Muscle of arm (tissue), 12 donors: ENCODE data around the gene FHOD3. TPM values are rescaled to one million over a fixed set of nuclear protein-coding genes. Genes with fewer than 3 reads are reported as not detected.
A peak's percentile ranks its signal among the peaks of the same experiment; 100 is the strongest.

ENCODE experiments used
- DNase-seq: peaks from one replicate; pipeline ENCODE4 v3.0.0-alpha.2; 2013
- polyA plus RNA-seq, 12 donors: library from polyadenylated mRNA; unstranded; fragments of 120-200 nt; gene quantifications; one replicate each; pipeline ENCODE4 v1.2.1, GENCODE V29; 2013; ENCODE audit not compliant: insufficient read length in 12 of 12

FHOD3 gene
- polyA plus RNA-seq, 12 donors = 25.5 to 44.0 (median 34.7) TPM; not detected in 1

- DNase-seq = no peak
Observed at GRCh38 chr18:36380173-36380827, 82.8 kb downstream of the FHOD3 start.

GRCh38 chr18:36381075-36381474, 83.6 kb downstream of the FHOD3 start:
- no peak for DNase-seq

GRCh38 chr18:36382854-36383253, 85.3 kb downstream of the FHOD3 start:
- no peak for DNase-seq

DNA sequence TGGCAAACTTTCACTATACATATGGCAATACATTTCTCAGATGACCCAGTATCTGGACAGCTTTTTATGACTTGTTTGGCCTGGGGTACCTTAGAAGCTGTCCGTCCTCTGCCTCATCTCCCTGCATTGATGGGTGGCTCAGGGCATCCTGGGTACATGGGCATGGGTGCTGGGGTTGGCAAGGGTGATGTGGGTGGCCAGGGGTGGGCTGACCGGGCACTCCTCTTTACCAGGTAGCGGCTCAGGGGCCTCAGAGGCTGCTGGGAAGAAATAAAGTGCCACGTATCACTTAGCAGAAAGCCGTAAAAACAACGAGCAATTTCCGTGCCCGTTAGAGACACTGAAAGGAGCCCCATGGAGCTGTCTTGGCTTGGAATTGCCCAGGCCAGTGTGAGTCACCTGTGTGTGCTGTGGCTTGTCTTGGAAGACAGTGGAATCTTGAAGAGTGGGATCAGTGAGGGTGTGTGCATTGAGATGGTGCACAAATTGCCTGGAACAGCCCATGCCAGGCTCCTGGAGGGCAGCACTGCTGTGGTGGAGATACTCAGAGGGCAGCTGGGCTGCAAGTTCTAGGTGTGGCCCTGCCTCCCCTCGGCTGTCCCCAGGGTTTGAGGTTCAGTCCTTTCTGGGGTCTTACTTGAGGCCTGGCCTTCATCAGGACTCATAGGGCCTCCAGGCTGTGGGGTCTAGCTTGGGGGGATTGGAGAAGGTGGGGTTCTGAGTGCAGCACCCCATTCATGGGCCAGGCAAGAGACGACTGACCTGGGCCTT, 88.8 kb downstream of the FHOD3 start:
- DNase-seq = no peak

- DNase-seq = no peak
Observed at GRCh38 chr18:36387310-36387709, 89.8 kb downstream of the FHOD3 start.

DNA sequence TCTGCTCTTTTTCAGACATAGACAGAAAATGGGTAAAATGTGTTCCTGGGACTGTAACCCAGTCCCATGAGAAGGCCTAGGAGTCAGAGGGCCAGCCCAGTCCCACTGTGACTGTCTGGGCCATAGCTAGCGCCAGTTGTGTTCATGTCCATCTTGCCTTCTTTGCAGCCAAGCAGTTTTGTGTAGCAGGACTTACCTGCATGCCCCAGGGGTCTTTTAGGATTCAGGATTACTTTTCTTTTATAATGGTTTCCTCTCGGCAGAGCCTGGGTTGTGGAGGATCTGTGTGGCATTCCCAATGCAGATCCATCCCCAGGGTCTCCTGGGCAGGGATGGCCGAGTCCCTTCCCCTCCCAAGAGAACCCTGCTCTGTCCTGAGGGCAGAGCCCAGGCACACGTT, 90.8 kb downstream of the FHOD3 start:
- no peak for DNase-seq

GRCh38 chr18:36389027-36389426, 91.5 kb downstream of the FHOD3 start:
- DNase-seq = no peak

GRCh38 chr18:36389811-36390581, 92.5 kb downstream of the FHOD3 start:
- no peak for DNase-seq

GRCh38 chr18:36391426-36392145, 94.1 kb downstream of the FHOD3 start:
- no peak for DNase-seq

DNA sequence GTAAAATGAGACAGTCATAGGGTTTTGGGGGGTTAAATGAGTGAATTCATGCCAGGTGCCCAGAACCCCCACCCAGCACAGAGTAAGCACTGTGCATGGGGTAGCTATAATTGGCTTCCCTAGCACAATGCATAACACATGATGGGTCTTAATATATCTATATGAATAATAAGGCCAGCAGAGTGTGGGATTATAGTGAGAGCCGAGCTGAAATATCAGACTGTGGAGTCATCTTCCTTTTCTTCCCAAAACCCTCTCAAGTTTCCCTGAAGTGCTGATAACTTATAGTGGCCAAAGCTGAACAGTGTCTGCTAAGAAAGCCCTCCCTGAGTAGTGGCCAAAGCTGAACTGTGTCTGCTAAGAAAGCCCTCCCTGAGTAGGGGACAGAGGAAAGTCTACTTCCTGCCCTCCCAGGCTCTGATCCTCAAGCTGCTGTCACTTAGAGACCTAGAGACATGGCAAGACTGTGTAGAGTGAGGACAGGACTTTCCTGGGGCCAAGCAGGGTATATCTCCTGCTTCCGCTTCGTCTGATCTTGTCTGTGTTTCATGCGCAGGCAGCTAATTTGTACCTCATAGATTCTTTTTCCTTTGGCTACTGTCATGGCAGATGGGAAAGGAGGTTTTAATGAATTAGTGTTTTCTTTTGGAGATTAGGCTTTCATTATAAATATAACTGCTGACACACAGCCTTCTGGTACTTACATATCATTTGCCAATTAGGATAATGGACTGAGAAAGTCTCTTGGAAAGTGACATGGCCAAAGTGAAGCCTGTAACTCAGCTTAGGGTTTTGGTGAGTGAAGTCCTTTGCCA, 94.9 kb downstream of the FHOD3 start:
- DNase-seq = no peak

DNA sequence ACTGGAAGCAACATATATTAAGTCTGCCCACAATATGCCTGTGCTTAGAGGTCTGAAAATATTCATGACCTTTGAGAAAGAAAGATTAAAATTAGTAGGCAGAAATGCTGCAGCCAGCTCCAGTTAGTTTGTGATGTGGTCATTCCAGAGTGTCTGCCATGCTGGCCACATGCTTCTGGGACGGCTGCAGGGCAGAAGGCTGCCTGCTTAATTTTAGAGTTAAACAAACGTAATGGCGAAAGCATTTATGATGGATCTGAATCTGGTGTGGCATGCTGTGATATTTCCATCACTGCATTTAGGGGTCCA, 95.4 kb downstream of the FHOD3 start:
- DNase-seq = no peak

GRCh38 chr18:36394486-36394885, 97.0 kb downstream of the FHOD3 start:
- DNase-seq = no peak

DNA sequence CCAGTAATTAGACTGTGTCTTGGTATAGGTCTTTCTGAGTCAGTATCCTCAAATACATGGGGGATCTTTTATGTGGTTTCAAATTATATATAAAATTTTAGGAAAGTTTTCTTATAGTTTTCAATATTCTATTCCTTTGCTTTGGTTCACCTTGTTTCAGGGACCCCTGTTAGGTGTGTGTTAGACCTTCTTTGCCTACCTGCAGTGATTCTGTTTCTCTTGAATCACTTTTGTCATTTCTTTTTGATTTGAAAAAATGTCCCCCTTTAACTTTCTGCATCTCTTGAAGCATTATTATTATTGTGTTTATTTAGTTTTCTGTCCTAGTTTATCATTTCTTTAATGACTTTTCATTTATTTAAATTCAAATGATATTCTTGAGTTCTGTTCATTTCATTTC, 98.7 kb downstream of the FHOD3 start:
- DNase-seq = no peak

GRCh38 chr18:36397033-36397432, 99.5 kb downstream of the FHOD3 start:
- DNase-seq = no peak

DNA sequence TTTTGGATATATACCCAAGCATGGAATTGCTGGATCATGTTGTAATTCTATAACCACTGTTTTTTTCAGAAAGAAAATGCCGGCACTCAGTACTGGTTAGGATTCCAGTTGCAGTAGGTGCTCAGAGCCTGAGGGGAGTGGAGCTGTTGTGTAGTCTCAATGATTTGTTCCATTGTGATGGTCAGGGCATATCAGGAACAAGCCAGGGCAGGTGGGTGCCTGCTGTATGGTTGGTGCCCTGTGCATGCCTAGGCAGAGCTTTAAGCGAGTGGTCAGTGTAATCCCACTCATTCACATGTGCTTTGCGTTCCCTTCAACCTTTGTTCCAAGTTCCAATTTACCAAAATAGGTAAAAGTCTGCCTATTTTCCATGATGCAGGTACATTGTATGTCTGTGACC, 100.9 kb downstream of the FHOD3 start:
- no peak for DNase-seq

GRCh38 chr18:36399055-36399454, 101.5 kb downstream of the FHOD3 start:
- DNase-seq = no peak

- DNase-seq = no peak
Observed at GRCh38 chr18:36401462-36401861, 103.9 kb downstream of the FHOD3 start.

DNA sequence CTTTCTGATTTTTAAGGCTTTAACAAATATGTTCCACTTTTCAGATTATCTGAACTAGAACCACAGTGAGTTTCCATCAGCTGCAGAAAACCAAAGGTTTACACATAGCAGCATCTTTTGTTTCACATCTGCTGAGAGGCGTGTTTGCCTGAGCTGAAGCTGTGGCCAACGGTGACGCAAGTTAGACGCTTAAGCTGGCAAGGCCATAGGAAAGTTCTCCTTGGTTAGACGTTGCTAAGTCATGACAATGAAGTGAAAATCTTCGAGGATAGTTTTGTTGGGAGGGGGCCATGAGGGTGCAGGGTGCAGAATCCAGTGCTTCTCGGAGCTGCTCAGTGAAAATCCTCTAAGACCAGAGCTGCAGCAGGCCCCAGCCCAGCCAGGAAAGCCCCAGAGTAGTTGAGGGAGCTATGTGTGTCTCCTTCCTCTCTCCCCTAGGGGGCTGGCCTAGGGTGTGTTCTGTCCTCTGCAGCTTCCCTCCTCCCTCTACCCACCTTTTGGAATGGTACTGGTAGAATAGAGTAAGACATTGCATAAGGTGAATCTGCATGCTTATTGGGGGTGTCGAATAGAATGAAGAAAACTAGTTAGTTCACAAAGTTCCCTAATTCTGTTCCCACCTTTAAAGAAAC, 105.4 kb downstream of the FHOD3 start:
- DNase-seq = peak; percentile 97

- DNase-seq = no peak
Observed at GRCh38 chr18:36403896-36404820, 106.6 kb downstream of the FHOD3 start.

- no peak for DNase-seq
Observed at GRCh38 chr18:36405611-36406010, 108.1 kb downstream of the FHOD3 start.
